ENCODE data around the gene BMP5. TPM values are rescaled to one million over a fixed set of nuclear protein-coding genes. Genes with fewer than 3 reads are reported as not detected.

The BMP5 gene
- total RNA-seq (not detected), polyA plus RNA-seq (under 1 TPM in 1 of 2 donors, not detected in 1; 0.01 TPM)
- long read RNA-seq, donor 1, result 0 reads
- long read RNA-seq, donor 2, result 0 reads
- long read RNA-seq, donor 3, result 0 reads

DNA sequence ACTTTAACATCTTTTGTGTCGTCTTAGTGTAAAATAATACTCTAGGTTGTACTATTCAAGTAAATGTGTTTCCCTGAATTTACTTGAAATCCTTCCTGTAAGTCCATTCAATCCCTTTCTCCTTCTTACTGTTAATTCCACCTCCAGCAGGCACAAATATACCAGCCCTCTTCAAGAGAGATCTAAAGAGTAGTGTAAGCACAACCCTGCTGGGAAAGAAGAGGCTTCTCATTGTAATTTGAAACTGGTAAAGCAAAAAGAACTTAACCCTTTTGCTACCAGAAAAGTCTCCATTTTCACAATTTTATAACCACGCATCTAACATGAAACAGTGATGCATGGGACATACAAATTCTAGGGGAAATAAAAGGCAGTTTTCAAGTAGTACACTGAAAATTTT lies at the start of gene BMP5:
BMP5 (minus strand) TSS at position 191 of the 400 bp plus-strand sequence. CDS start 725 bp downstream, outside the sequence.
- H3K4me1 ChIP-seq (ENCODE audit: insufficient read depth), result no peaks in the 10 kb centered on the region
- DNase-seq, result no peak
- 72 to 87% (median 76%) methylated on average over 2 of the region's 2 CpGs for WGBS, 3 donors
- no peak within 1 kb of the TSS for H3K27ac ChIP-seq
- H3K27me3 ChIP-seq, result no peaks in the 10 kb centered on the region
- H3K36me3 ChIP-seq, result no peaks in the 10 kb centered on the region
- H3K4me3 ChIP-seq, result no peak within 1 kb of the TSS
- intact Hi-C loops (cut with DNase I), result no loop called here
- TF ChIP-seq POLR2A (IDR thresholded peaks at IDR 0.05) (no peak), EP300 (IDR thresholded peaks at IDR 0.05) (no peak)
- TF ChIP-seq, protein P1, sequence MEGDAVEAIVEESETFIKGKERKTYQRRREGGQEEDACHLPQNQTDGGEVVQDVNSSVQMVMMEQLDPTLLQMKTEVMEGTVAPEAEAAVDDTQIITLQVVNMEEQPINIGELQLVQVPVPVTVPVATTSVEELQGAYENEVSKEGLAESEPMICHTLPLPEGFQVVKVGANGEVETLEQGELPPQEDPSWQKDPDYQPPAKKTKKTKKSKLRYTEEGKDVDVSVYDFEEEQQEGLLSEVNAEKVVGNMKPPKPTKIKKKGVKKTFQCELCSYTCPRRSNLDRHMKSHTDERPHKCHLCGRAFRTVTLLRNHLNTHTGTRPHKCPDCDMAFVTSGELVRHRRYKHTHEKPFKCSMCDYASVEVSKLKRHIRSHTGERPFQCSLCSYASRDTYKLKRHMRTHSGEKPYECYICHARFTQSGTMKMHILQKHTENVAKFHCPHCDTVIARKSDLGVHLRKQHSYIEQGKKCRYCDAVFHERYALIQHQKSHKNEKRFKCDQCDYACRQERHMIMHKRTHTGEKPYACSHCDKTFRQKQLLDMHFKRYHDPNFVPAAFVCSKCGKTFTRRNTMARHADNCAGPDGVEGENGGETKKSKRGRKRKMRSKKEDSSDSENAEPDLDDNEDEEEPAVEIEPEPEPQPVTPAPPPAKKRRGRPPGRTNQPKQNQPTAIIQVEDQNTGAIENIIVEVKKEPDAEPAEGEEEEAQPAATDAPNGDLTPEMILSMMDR (IDR thresholded peaks at IDR 0.05), result no peak
- H3K9me3 ChIP-seq, result no peaks in the 10 kb centered on the region

DNA sequence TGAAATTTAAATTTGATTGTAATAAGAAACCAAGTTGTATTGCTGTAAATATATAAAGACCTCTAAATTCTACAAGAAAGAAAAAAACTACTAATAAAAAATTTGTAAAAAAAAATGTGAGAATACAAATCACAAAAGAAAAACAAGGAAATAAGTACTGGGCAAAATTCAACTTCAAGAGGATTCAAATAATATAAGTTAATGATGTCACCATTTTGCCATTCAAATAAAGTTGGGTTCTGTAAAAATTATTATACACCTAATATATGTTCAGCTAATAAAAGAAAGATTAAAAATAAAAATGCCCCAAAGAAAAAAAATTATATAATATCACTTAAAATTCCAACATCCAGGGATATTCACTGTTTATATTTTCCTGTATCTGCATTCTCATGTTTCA lies 47.0 kb upstream of the BMP5 start:
- no peaks in the 10 kb centered on the region for H3K9me3 ChIP-seq
- intact Hi-C loops (cut with DNase I), result no loop called here
- TF ChIP-seq, protein P1 (IDR thresholded peaks at IDR 0.05), result no peak
- TF ChIP-seq POLR2A (IDR thresholded peaks at IDR 0.05), result no peak
- TF ChIP-seq EP300 (IDR thresholded peaks at IDR 0.05), result no peak
- no peak overlapping the region for H3K4me3 ChIP-seq
- no peaks in the 10 kb centered on the region for H3K4me1 ChIP-seq (ENCODE audit: insufficient read depth)
- no peaks in the 10 kb centered on the region for H3K36me3 ChIP-seq
- no peak for DNase-seq
- H3K27me3 ChIP-seq, result no peaks in the 10 kb centered on the region
- H3K27ac ChIP-seq, result no peak overlapping the region

DNA sequence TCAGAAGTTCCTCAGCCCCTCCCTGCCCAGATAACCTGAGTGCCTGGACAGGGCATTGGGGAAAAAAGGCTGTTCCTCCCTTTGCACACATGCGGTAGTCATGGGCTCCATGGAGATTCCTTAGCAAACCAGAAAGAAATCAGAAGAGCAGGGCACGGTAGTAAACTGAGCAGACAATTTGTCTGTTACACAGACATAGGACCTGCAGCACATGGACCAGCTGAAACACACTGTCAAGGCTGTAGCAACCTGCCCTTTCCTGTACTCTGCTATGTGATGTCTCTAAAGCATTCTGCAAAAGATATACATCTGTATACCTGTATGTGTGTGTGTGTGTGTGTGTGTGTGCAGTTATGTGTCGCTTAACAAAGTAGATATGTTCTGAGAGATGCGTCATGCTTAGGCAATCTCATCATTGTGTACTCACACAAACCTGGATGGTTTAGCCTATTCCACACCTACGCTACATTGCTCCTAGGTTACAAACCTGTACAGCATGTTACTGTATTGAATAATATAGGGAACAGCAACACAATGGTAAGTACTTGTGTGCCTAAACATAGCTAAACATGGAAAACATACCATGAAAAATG lies 44.4 kb upstream of the BMP5 start:
- H3K9me3 ChIP-seq, result no peaks in the 10 kb centered on the region
- intact Hi-C loops (cut with DNase I), result no loop called here
- no peak overlapping the region for H3K4me3 ChIP-seq
- H3K4me1 ChIP-seq (ENCODE audit: insufficient read depth), result no peaks in the 10 kb centered on the region
- no peak overlapping the region for H3K27ac ChIP-seq
- no peak for DNase-seq
- TF ChIP-seq EP300 (IDR thresholded peaks at IDR 0.05), result no peak
- TF ChIP-seq, protein P1 (IDR thresholded peaks at IDR 0.05), result no peak
- TF ChIP-seq POLR2A (IDR thresholded peaks at IDR 0.05), result no peak
- H3K27me3 ChIP-seq, result no peaks in the 10 kb centered on the region
- 83 to 94% (median 87%) methylated on average over 5 of the region's 5 CpGs for WGBS, 3 donors
- no peaks in the 10 kb centered on the region for H3K36me3 ChIP-seq

DNA sequence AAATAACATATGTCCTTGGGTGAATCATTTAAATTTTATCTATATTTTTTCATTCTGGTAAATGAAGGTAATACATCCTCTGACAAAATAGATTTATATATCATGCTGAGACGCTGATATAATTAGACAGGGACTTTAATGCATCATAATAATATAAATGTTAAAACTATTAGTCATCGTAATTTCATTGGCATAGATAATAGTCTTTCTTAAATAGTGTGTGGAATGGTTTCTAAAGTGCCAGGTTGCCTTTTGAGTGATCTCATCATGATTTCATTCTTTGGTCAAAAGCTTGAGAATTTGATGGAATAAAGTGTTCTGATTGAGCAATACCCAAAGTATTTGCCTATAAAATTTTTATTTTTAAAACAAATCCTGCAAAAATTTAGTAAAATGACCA lies 43.2 kb upstream of the BMP5 start:
- Histone ChIP-seq H3K27ac (no peak overlapping the region), H3K4me3 (no peak overlapping the region), H3K4me1 (ENCODE audit: insufficient read depth) (no peaks in the 10 kb centered on the region), H3K36me3 (no peaks in the 10 kb centered on the region), H3K27me3 (no peaks in the 10 kb centered on the region), H3K9me3 (no peaks in the 10 kb centered on the region)
- TF ChIP-seq, protein P1 (IDR thresholded peaks at IDR 0.05), result no peak
- TF ChIP-seq POLR2A (IDR thresholded peaks at IDR 0.05) (no peak), EP300 (IDR thresholded peaks at IDR 0.05) (no peak)
- DNase-seq, result no peak
- 55 to 82% (median 64%) methylated on average over 2 of the region's 2 CpGs for WGBS, 3 donors
- intact Hi-C loops (cut with DNase I), result no loop called here

All from ovary (tissue), 10 donors.